Right atrium auricular region (tissue), 2 donors: ENCODE results near the gene BCKDHA. TPM values are rescaled to one million over a fixed set of nuclear protein-coding genes. Genes with fewer than 3 reads are reported as not detected.
"Not testable (repeated sequence)": the region's sequence is repeated elsewhere in the genome, so short reads cannot be mapped to it uniquely, and the experiment has no call there.

Experiments used
- DNase-seq: peaks from one replicate; pipeline ENCODE4 v3.0.0-alpha.2; 2019; ENCODE audit warnings: low spot score
- H3K27ac ChIP-seq, 2 donors: fragments of 200-600 bp; sonication (generic); 1 replicate in 1 of 2; 2 replicates in 1 of 2; pipeline ENCODE4 v1.5.1; 2016 to 2019
- H3K27me3 ChIP-seq, 2 donors: fragments of 200-600 bp; sonication (generic); one replicate each; pipeline versions ENCODE4 v1.5.1 to v1.6.0; 2017 to 2019
- H3K36me3 ChIP-seq: fragments of 200-600 bp; sonication (generic); one replicate; pipeline ENCODE4 v1.5.1; 2016
- H3K4me1 ChIP-seq, 2 donors: fragments of 200-600 bp; sonication (generic); one replicate each; pipeline versions ENCODE4 v1.5.1 to v1.6.0; 2017 to 2019
- H3K4me3 ChIP-seq, 2 donors: fragments of 200-600 bp; sonication (generic); 1 replicate in 1 of 2; 2 replicates in 1 of 2; pipeline ENCODE4 v1.5.1; 2017 to 2019; ENCODE audit warnings: mild to moderate bottlenecking in 1 of 2, moderate library complexity in 1 of 2
- H3K9me3 ChIP-seq, 2 donors: fragments of 200-600 bp; sonication (generic); one replicate each; pipeline ENCODE4 v1.5.1; 2019
- CTCF ChIP-seq, 2 donors: fragments of 200-600 bp; sonication (generic); IDR thresholded peaks; one replicate each; pipeline ENCODE4 v1.5.1; 2019; ENCODE audit warnings: antibody characterized with exemption in 2 of 2
- total RNA-seq, 2 donors: library from RNA; depleted of rRNA; stranded (reverse); fragments of >200 nt; gene quantifications; one replicate each; pipeline ENCODE4 v1.1.0, GENCODE V29; 2016

BCKDHA gene
- total RNA-seq, 2 donors from 2014 or later = 65.2 to 77.6 TPM

GRCh38 chr19:41430922-41431321 is 33.3 kb downstream of the BCKDHA start:
- Histone ChIP-seq H3K4me1 (peaks cover 0 to 42% of the 10 kb centered on the region in 2 donors), H3K4me3 (no peak overlapping the region), H3K36me3 (peaks cover 34% of the 10 kb centered on the region), H3K27ac (peak overlapping the region; percentile 77 to 89), H3K27me3 (no peaks in the 10 kb centered on the region), H3K9me3 (no peaks in the 10 kb centered on the region)
- no peak for DNase-seq
- no peak for TF ChIP-seq CTCF (IDR thresholded peaks at IDR 0.05)

- TF ChIP-seq CTCF (IDR thresholded peaks at IDR 0.05) = peak; percentile 18 to 63
- no peaks in the 10 kb centered on the region for H3K9me3 ChIP-seq
- peaks cover 0 to 34% of the 10 kb centered on the region in 2 donors for H3K4me1 ChIP-seq
- H3K36me3 ChIP-seq = peaks cover 41% of the 10 kb centered on the region
- H3K4me3 ChIP-seq = no peak overlapping the region
- H3K27me3 ChIP-seq = no peaks in the 10 kb centered on the region
- peak; percentile 68 for DNase-seq
- peak overlapping the region; percentile 77 to 89 for H3K27ac ChIP-seq
Observed at GRCh38 chr19:41431426-41432386, 34.1 kb downstream of the BCKDHA start.

GRCh38 chr19:41433171-41433570 is 35.6 kb downstream of the BCKDHA start:
- Histone ChIP-seq H3K27me3 (no peaks in the 10 kb centered on the region), H3K36me3 (peaks cover 56% of the 10 kb centered on the region), H3K9me3 (no peaks in the 10 kb centered on the region), H3K27ac (peak overlapping the region; percentile 77 to 89), H3K4me1 (peaks cover 0 to 19% of the 10 kb centered on the region in 2 donors), H3K4me3 (no peak overlapping the region)
- DNase-seq = no peak
- TF ChIP-seq CTCF (IDR thresholded peaks at IDR 0.05) = no peak

- no peaks in the 10 kb centered on the region for H3K27me3 ChIP-seq
- H3K27ac ChIP-seq = no peak overlapping the region
- H3K36me3 ChIP-seq = peaks cover 56% of the 10 kb centered on the region
- H3K9me3 ChIP-seq = no peaks in the 10 kb centered on the region
- H3K4me3 ChIP-seq = no peak overlapping the region
- DNase-seq = no peak
- no peak for TF ChIP-seq CTCF (IDR thresholded peaks at IDR 0.05)
- peaks cover 0 to 20% of the 10 kb centered on the region in 2 donors for H3K4me1 ChIP-seq
Observed at GRCh38 chr19:41434450-41434849, 36.8 kb downstream of the BCKDHA start.

- H3K27ac ChIP-seq, DNase-seq, H3K9me3 ChIP-seq, H3K4me3 ChIP-seq, H3K27me3 ChIP-seq: not testable (repeated sequence)
- peaks cover 56% of the 10 kb centered on the region for H3K36me3 ChIP-seq
- H3K4me1 ChIP-seq = peaks cover 0 to 24% of the 10 kb centered on the region in 2 donors
Observed at GRCh38 chr19:41435376-41435775, 37.8 kb downstream of the BCKDHA start.

GRCh38 chr19:41435936-41436673 is 38.5 kb downstream of the BCKDHA start:
- Histone ChIP-seq H3K36me3 (peaks cover 52% of the 10 kb centered on the region), H3K27me3 (no peaks in the 10 kb centered on the region), H3K9me3 (no peaks in the 10 kb centered on the region), H3K4me3 (no peak overlapping the region), H3K27ac (no peak overlapping the region), H3K4me1 (peaks cover 0 to 20% of the 10 kb centered on the region in 2 donors)
- no peak for TF ChIP-seq CTCF (IDR thresholded peaks at IDR 0.05)
- no peak for DNase-seq
